ENCODE measurements around the gene EDEM1. TPM values are rescaled to one million over a fixed set of nuclear protein-coding genes. Genes with fewer than 3 reads are reported as not detected.

The EDEM1 gene
- total RNA-seq, 1 donor from 2014 or later: 62.7 TPM

- Mint-ChIP-seq H3K4me3 (ENCODE audit: unreplicated experiment) (no peak overlapping the region), H3K27me3 (ENCODE audit: low read depth, unreplicated experiment) (no peaks in the 10 kb centered on the region), H3K4me1 (ENCODE audit: low read depth, unreplicated experiment) (peaks cover 39% of the 10 kb centered on the region), H3K27ac (ENCODE audit: unreplicated experiment) (no peak overlapping the region), H3K9me3 (ENCODE audit: unreplicated experiment) (no peaks in the 10 kb centered on the region), H3K36me3 (ENCODE audit: low read depth, unreplicated experiment) (no peaks in the 10 kb centered on the region)
- Histone ChIP-seq H3K9me3 (ENCODE audit: insufficient read depth, low read depth, low read length) (no peaks in the 10 kb centered on the region), H2AFZ (ENCODE audit: low read depth, low read length) (no peak overlapping the region), H3K79me2 (ENCODE audit: insufficient read depth, low read length) (peaks cover 87% of the 10 kb centered on the region), H3K36me3 (ENCODE audit: insufficient read depth, low read length) (no peaks in the 10 kb centered on the region), H4K20me1 (ENCODE audit: insufficient read depth, low read length) (peaks cover 82% of the 10 kb centered on the region), H3K4me2 (ENCODE audit: low read length) (no peak overlapping the region), H3K27me3 (ENCODE audit: insufficient read depth, low read length) (no peaks in the 10 kb centered on the region), H3K27ac (ENCODE audit: low read depth, low read length) (no peak overlapping the region), H3K4me3 (ENCODE audit: insufficient read depth, low read depth, low read length) (no peak overlapping the region), H3K9ac (ENCODE audit: low read length) (no peak overlapping the region), H3K4me1 (ENCODE audit: insufficient read depth, low read length) (peaks cover 20% of the 10 kb centered on the region)
- FAIRE-seq: no peak
- no peak for DNase-seq (ENCODE audit: low read depth)
- TF ChIP-seq EZH2 (IDR thresholded peaks at IDR 0.05; ENCODE audit: insufficient read depth, low read length): no peak
- TF ChIP-seq CTCF (IDR thresholded peaks at IDR 0.05; ENCODE audit: insufficient read depth, low read depth, low read length): no peak
Observed at GRCh38 chr3:5165698-5166097, 21.8 kb upstream of the EDEM1 start.

- H3K4me1 ChIP-seq (ENCODE audit: insufficient read depth, low read length): peaks cover 9% of the 10 kb centered on the region
- H3K27me3 Mint-ChIP-seq (ENCODE audit: low read depth, unreplicated experiment): no peaks in the 10 kb centered on the region
- peaks cover 83% of the 10 kb centered on the region for H3K79me2 ChIP-seq (ENCODE audit: insufficient read depth, low read length)
- H3K4me3 Mint-ChIP-seq (ENCODE audit: unreplicated experiment): no peak overlapping the region
- H3K4me1 Mint-ChIP-seq (ENCODE audit: low read depth, unreplicated experiment): peaks cover 27% of the 10 kb centered on the region
- H3K36me3 Mint-ChIP-seq (ENCODE audit: low read depth, unreplicated experiment): no peaks in the 10 kb centered on the region
- peaks cover 75% of the 10 kb centered on the region for H4K20me1 ChIP-seq (ENCODE audit: insufficient read depth, low read length)
- H3K27ac Mint-ChIP-seq (ENCODE audit: unreplicated experiment): no peak overlapping the region
- no peak overlapping the region for H3K4me3 ChIP-seq (ENCODE audit: insufficient read depth, low read depth, low read length)
- DNase-seq (ENCODE audit: low read depth) (no peak), FAIRE-seq (no peak)
- H3K4me2 ChIP-seq (ENCODE audit: low read length): no peak overlapping the region
- H3K36me3 ChIP-seq (ENCODE audit: insufficient read depth, low read length): peaks cover 3% of the 10 kb centered on the region
- H3K9ac ChIP-seq (ENCODE audit: low read length): no peak overlapping the region
- H3K9me3 Mint-ChIP-seq (ENCODE audit: unreplicated experiment): no peaks in the 10 kb centered on the region
- no peaks in the 10 kb centered on the region for H3K27me3 ChIP-seq (ENCODE audit: insufficient read depth, low read length)
- H2AFZ ChIP-seq (ENCODE audit: low read depth, low read length): no peak overlapping the region
- no peaks in the 10 kb centered on the region for H3K9me3 ChIP-seq (ENCODE audit: insufficient read depth, low read depth, low read length)
- TF ChIP-seq CTCF (IDR thresholded peaks at IDR 0.05; ENCODE audit: insufficient read depth, low read depth, low read length): no peak
- no peak for TF ChIP-seq EZH2 (IDR thresholded peaks at IDR 0.05; ENCODE audit: insufficient read depth, low read length)
- H3K27ac ChIP-seq (ENCODE audit: low read depth, low read length): no peak overlapping the region
Observed at GRCh38 chr3:5166846-5167245, 20.7 kb upstream of the EDEM1 start.

DNA sequence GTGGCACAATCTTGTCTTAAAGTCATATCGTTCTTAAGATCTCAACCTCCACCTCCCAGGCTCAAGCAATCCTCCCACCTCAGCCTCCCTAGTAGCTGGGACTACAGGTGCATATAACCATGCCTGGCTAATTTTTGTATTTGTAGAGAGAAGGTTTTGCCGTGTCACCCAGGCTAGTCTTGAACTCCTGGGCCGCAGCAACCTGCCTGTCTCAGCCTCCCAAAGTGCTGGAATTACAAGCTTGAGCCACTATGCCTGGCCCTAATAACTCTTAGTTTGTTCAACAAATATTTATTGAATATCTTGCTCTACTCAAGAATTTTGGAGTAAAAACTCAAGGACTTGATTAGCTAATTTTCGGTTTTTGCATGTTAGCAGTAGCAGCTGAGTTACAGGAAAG lies 19.4 kb upstream of the EDEM1 start:
- FAIRE-seq (no peak), DNase-seq (ENCODE audit: low read depth) (no peak)
- Histone ChIP-seq H3K9me3 (ENCODE audit: insufficient read depth, low read depth, low read length) (no peaks in the 10 kb centered on the region), H4K20me1 (ENCODE audit: insufficient read depth, low read length) (peaks cover 63% of the 10 kb centered on the region), H3K9ac (ENCODE audit: low read length) (no peak overlapping the region), H3K4me2 (ENCODE audit: low read length) (no peak overlapping the region), H3K27me3 (ENCODE audit: insufficient read depth, low read length) (no peaks in the 10 kb centered on the region), H3K4me3 (ENCODE audit: insufficient read depth, low read depth, low read length) (no peak overlapping the region), H3K79me2 (ENCODE audit: insufficient read depth, low read length) (peaks cover 77% of the 10 kb centered on the region), H3K36me3 (ENCODE audit: insufficient read depth, low read length) (peaks cover 5% of the 10 kb centered on the region), H3K4me1 (ENCODE audit: insufficient read depth, low read length) (no peaks in the 10 kb centered on the region), H2AFZ (ENCODE audit: low read depth, low read length) (no peak overlapping the region), H3K27ac (ENCODE audit: low read depth, low read length) (no peak overlapping the region)
- Mint-ChIP-seq H3K9me3 (ENCODE audit: unreplicated experiment) (no peaks in the 10 kb centered on the region), H3K4me3 (ENCODE audit: unreplicated experiment) (no peak overlapping the region), H3K27ac (ENCODE audit: unreplicated experiment) (no peak overlapping the region), H3K4me1 (ENCODE audit: low read depth, unreplicated experiment) (peaks cover 18% of the 10 kb centered on the region), H3K27me3 (ENCODE audit: low read depth, unreplicated experiment) (no peaks in the 10 kb centered on the region), H3K36me3 (ENCODE audit: low read depth, unreplicated experiment) (peaks cover 3% of the 10 kb centered on the region)
- TF ChIP-seq CTCF (IDR thresholded peaks at IDR 0.05; ENCODE audit: insufficient read depth, low read depth, low read length): no peak
- no peak for TF ChIP-seq EZH2 (IDR thresholded peaks at IDR 0.05; ENCODE audit: insufficient read depth, low read length)
